ENCODE measurements around the gene FRYL.

DNA sequence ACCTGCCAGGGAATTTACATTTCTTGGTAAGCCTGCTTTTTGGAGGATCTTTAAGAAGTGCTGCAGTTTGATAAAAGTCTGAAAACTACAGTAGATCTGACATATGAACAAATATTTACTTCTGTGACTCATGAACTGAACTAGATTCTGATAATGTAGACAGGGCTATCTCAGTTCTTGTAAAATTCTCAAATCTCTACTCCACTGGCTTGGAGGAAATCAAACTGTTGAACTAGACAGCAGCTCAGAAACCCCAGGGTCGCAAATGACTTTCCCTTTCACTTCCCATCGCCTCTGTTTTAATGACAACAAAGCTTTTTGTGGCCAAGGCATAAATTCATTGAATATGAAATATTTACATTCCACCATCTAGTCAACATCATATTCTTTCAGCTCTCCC, 35.4 kb upstream of the FRYL start:
- no peak for TF ChIP-seq POLR2A (IDR thresholded peaks at IDR 0.05)
- TF ChIP-seq, protein P1, sequence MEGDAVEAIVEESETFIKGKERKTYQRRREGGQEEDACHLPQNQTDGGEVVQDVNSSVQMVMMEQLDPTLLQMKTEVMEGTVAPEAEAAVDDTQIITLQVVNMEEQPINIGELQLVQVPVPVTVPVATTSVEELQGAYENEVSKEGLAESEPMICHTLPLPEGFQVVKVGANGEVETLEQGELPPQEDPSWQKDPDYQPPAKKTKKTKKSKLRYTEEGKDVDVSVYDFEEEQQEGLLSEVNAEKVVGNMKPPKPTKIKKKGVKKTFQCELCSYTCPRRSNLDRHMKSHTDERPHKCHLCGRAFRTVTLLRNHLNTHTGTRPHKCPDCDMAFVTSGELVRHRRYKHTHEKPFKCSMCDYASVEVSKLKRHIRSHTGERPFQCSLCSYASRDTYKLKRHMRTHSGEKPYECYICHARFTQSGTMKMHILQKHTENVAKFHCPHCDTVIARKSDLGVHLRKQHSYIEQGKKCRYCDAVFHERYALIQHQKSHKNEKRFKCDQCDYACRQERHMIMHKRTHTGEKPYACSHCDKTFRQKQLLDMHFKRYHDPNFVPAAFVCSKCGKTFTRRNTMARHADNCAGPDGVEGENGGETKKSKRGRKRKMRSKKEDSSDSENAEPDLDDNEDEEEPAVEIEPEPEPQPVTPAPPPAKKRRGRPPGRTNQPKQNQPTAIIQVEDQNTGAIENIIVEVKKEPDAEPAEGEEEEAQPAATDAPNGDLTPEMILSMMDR (IDR thresholded peaks at IDR 0.05): no peak

All from uterus (tissue), 2 donors.